BE2C (cell line): Measurements from ENCODE around the gene STT3A.

Source experiments
- DNase-seq: peaks from one replicate; pipeline ENCODE4 v3.0.0-alpha.2; 2020
- H3K27me3 ChIP-seq: fragments of 250-450 bp; sonication (Bioruptor Pico); 2 replicates; pipeline ENCODE4 v1.5.1; 2020; ENCODE audit warnings: mild to moderate bottlenecking
- H3K36me3 ChIP-seq: fragments of 250-450 bp; sonication (Bioruptor Pico); 2 replicates; pipeline ENCODE4 v1.5.1; 2020; ENCODE audit warnings: mild to moderate bottlenecking
- H3K4me1 ChIP-seq: fragments of 250-450 bp; sonication (Bioruptor Pico); 2 replicates; pipeline ENCODE4 v1.5.1; 2020
- H3K4me3 ChIP-seq: 2 replicates; pipeline ENCODE4 v1.5.1; 2011; ENCODE audit warnings: low read depth, low read length
- H3K9me3 ChIP-seq: fragments of 250-450 bp; sonication (Bioruptor Pico); 2 replicates; pipeline ENCODE4 v1.5.1; 2020
- TF ChIP-seq, protein P1 (sequence below): IDR thresholded peaks from 2 replicates; pipeline ENCODE4 v1.5.1; 2012; ENCODE audit warnings: mild to moderate bottlenecking, low read depth, low read length

The STT3A gene

DNA sequence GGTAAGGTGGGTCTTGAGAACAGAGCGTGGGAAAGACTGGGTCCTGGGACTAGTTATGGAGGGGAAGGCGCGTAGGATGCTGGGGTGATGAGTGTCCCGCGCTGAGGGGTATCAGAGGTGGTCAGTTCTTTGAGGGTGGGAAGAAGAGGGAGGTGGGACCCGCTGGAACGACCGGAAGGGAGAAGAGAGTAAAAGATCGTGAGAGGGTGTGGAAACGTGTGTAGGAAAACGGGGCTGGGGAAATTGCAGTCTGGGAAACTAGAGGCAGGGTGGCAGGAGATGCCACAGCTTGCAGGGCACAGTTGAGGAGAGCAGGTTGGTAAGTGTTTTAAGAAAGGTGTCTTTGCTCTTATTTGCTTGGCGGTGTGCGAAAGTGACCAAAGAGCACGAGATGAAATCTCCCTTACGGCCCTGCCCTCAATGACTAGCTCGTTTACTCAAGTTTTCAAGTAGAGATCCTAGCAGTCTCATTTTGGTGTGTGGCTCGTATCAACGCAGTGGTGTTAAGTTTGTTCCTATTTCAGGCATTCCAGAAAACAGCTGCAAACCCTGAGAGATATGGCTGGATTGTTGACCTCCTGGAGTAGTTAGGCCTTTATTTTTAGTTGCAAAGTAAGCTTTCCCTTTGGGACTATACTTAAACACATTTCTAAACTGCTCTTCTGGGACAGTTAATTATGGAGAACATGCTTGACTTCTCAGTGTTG is 615 bp downstream of the STT3A start:
- H3K36me3 ChIP-seq = peaks cover 23% of the 10 kb centered on the region
- H3K9me3 ChIP-seq = no peaks in the 10 kb centered on the region
- peaks cover 3% of the 10 kb centered on the region; the same call in 1 of the 2 replicates for H3K4me1 ChIP-seq
- no peaks in the 10 kb centered on the region for H3K27me3 ChIP-seq
- H3K4me3 ChIP-seq = peak overlapping the region; percentile 89
- DNase-seq = no peak
- TF ChIP-seq, protein P1, sequence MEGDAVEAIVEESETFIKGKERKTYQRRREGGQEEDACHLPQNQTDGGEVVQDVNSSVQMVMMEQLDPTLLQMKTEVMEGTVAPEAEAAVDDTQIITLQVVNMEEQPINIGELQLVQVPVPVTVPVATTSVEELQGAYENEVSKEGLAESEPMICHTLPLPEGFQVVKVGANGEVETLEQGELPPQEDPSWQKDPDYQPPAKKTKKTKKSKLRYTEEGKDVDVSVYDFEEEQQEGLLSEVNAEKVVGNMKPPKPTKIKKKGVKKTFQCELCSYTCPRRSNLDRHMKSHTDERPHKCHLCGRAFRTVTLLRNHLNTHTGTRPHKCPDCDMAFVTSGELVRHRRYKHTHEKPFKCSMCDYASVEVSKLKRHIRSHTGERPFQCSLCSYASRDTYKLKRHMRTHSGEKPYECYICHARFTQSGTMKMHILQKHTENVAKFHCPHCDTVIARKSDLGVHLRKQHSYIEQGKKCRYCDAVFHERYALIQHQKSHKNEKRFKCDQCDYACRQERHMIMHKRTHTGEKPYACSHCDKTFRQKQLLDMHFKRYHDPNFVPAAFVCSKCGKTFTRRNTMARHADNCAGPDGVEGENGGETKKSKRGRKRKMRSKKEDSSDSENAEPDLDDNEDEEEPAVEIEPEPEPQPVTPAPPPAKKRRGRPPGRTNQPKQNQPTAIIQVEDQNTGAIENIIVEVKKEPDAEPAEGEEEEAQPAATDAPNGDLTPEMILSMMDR = no peak

DNA sequence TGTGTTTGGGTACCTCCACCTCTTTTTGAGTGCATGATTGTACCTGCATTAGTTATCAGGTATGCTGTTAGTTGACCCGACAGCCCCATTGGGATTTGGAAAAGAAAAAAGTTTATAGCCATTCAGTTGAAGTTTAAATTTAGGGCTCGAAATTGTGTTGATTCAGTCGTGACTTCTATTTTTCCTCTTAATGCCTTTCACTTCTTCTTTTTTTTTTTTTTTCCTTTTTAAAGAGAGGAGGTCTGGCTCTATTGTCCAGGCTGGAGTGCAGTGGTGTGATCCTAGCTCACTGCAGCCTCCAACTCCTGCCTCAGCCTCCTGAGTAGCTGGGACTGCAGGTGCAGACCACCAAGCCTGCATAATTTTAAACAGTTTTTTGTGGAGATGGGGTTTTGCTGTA is 2.3 kb downstream of the STT3A start:
- Histone ChIP-seq H3K36me3 (peaks cover 30% of the 10 kb centered on the region), H3K4me1 (peaks cover 3% of the 10 kb centered on the region; the same call in 1 of the 2 replicates), H3K4me3 (no peak overlapping the region), H3K9me3 (no peaks in the 10 kb centered on the region), H3K27me3 (no peaks in the 10 kb centered on the region)
- TF ChIP-seq, protein P1 = no peak
- DNase-seq = no peak

DNA sequence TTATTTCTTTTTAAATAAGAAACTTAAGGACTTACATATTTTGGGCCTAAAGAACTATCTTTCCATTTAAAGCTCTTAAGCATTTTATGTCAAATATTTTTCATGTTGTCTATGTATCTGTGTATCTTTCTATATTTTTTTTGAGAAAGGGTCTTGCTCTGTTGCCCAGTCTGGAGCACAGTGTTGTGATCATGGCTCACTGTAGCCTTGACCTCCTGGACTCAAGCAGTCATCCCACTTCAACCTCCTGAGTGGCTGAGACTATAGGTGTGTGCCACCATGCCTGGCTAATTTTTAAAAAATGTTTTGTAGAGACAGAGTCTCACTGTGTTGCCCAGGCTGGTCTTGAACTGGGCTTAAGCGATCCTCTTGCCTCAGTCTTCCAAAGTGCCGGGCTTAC is 8.0 kb downstream of the STT3A start:
- no peaks in the 10 kb centered on the region for H3K27me3 ChIP-seq
- DNase-seq = no peak
- no peaks in the 10 kb centered on the region for H3K9me3 ChIP-seq
- H3K4me3 ChIP-seq = no peak overlapping the region
- H3K4me1 ChIP-seq = no peaks in the 10 kb centered on the region
- peaks cover 73% of the 10 kb centered on the region for H3K36me3 ChIP-seq
- TF ChIP-seq, protein P1 = no peak

DNA sequence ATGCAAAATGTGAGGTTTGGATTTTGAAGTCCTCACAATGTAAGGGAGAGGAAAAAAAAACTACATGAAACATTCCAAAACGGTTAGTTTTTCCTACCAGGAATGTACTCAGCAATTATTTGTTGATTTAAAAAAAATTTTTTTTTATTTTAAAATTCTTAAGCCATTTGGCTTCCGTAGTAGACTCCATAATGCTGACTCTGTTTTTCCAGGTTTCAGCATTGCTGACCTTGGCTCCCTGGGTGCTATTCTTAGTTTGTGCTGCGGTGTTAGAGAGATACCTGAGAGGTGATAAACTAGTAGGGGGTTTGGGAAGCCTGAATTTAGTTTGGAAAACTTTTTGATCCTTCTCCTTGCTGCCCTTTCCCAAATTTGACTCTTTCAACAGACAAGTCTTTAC is 10.6 kb downstream of the STT3A start:
- Histone ChIP-seq H3K4me3 (no peak overlapping the region), H3K4me1 (no peaks in the 10 kb centered on the region), H3K27me3 (no peaks in the 10 kb centered on the region), H3K36me3 (peaks cover 76% of the 10 kb centered on the region), H3K9me3 (no peaks in the 10 kb centered on the region)
- TF ChIP-seq, protein P1 = no peak
- no peak for DNase-seq

DNA sequence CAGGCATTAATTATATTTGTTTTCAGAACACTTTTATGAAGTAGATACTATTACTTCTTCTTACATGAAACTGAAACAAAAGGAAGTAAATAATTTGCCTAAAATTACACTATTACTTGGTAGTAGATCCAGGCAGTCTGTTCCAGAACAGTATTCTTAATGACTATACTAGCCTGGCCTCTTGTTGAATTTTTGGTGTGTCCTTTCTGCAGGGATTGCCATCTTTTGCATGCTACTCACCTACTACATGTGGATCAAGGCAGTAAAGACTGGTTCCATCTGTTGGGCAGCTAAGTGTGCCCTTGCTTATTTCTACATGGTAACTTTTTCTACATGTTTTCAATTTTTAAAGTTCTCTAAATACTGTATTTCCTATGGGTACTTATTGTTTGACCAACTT is 12.8 kb downstream of the STT3A start:
- TF ChIP-seq, protein P1 = no peak
- H3K4me1 ChIP-seq = no peaks in the 10 kb centered on the region
- no peak overlapping the region for H3K4me3 ChIP-seq
- H3K9me3 ChIP-seq = no peaks in the 10 kb centered on the region
- H3K27me3 ChIP-seq = no peaks in the 10 kb centered on the region
- peaks cover 88% of the 10 kb centered on the region for H3K36me3 ChIP-seq
- DNase-seq = no peak

DNA sequence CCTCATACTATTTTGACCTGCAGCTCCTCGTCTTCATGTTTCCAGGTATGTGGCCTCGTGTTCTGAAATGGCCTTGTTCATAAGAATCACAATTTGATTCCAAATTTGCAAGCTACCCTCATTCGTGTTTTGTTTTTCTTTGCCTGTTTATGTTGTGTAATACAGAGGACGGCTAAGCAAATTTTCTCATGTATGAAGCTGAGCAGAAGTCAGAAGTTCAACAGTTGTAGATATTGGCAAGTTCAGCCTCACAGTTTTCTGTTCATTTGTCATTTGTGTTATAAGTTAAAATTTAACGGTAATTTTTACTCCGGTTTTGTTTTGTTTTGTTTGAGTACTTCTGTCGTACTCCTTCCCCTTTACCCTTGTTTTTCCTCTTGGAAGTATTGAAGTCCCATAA is 16.9 kb downstream of the STT3A start:
- Histone ChIP-seq H3K9me3 (no peaks in the 10 kb centered on the region), H3K4me1 (no peaks in the 10 kb centered on the region), H3K27me3 (no peaks in the 10 kb centered on the region), H3K4me3 (no peak overlapping the region), H3K36me3 (peaks cover 93% of the 10 kb centered on the region)
- TF ChIP-seq, protein P1 = no peak
- DNase-seq = no peak
